NCI-H146 (cell line): ENCODE results near the gene HRAS.
"Not testable (repeated sequence)": the region's sequence is repeated elsewhere in the genome, so short reads cannot be mapped to it uniquely, and the experiment has no call there.

Experiments
- DNase-seq: peaks from one replicate; lab custom pipeline; 2025; lab: John Stamatoyannopoulos, UW

Gene HRAS

DNA sequence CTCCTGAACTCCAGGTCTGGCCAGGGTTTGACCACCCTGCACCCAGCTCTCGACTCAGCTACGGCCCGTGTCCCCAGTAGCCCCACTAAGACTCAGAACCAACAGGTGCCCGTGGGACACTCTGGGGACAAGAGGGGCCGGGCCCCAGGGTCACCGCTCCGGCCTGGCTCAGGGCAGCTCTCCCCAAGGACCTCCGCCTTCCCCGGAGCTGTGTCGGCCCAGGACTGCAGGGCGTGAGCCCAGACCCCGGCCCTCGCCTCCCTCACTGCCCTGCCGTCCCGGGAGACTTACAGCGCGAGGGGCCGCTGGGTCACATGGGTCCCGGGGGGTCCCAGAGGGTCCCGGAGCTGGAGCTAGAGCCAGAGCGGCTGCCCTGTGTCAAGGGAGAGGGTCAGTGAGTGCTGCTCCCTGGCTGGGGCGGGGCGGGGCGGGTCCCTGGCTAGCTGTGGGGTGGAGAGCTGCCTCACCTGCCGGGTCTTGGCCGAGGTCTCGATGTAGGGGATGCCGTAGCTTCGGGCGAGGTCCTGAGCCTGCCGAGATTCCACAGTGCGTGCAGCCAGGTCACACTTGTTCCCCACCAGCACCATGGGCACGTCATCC, 2.3 kb downstream of the HRAS start:
- no peak for DNase-seq

DNA sequence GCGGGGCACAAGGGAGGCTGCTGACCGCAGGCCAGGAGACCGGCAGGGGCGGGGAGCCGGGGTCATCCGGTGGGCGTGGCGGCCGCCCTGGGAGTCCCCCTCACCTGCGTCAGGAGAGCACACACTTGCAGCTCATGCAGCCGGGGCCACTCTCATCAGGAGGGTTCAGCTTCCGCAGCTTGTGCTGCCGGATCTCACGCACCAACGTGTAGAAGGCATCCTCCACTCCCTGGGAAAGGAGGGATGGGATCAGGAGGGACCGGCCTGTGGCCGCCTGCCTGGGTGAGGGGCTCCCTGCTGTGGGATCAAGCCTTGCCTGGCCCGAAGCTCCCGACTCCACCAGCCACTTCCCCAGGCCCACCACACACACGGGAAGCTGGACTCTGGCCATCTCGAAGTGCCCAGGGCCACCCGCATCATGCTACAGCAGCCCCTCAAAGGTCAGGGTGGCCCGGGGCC, 2.8 kb downstream of the HRAS start:
- no peak for DNase-seq

DNA sequence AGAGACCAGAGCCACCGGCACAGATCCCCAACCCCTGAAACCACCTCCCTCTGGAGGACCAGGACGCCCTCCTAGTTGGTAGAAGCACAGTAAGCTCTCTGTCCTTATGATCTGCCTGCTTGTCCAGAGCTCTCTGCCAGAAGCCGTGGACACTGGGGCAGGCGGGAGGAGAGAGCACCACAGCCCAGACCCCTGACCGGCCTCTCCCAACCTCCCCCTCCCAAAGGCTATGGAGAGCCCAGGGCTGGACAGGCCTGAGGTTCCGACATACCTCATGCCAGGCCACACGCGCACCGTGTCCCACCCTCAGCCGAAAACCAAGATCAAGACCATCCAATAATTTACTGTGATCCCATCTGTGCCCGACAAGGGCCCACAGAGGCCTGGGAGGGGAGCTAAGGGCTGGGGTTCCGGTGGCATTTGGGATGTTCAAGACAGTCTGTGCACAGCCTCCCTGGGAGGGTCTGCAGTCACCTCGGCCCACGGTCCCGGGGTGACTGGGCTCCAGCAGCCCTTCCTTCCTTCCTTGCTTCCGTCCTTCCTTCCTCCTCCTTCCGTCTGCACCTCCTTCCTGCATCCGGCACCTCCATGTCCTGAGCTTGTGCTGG, 3.4 kb downstream of the HRAS start:
- no peak for DNase-seq

DNA sequence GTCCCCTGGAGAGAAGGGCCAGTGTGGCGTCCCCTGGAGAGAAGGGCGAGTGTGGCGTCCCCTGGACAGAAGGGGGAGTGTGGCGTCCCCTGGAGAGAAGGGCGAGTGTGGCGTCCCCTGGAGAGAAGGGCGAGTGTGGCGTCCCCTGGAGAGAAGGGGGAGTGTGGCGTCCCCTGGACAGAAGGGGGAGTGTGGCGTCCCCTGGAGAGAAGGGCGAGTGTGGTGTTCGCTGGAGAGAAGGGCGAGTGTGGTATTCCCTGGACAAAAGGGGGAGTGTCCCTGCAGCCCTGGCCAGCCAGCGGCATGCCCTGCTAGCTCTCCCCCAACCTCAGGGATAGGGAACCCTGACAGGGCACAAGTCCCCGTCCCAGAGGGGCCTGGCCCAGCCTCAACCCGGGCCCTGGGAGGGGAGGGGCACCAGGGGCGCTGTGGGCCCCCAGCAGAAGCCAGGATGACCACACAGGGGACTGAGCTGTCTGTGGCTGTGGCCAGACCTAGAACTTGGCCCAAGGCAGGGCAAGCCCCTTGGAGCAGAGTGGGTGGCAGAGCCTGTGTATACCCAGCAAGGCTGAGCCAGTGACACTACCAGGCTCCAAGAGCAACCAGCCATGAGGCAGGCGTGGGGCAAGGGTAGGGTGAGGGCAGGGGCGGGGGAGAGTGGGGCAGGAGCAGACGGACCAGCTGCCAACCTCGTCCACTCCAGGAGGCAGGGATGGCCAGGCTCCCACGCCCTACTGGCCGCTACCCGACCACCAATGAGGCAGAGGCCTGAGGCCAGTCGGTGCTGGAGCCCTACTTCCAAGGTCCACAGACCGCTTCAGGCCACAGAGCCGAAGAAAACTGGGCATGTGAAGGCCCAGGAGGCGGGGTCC, 4.2 kb downstream of the HRAS start:
- DNase-seq: no peak

DNA sequence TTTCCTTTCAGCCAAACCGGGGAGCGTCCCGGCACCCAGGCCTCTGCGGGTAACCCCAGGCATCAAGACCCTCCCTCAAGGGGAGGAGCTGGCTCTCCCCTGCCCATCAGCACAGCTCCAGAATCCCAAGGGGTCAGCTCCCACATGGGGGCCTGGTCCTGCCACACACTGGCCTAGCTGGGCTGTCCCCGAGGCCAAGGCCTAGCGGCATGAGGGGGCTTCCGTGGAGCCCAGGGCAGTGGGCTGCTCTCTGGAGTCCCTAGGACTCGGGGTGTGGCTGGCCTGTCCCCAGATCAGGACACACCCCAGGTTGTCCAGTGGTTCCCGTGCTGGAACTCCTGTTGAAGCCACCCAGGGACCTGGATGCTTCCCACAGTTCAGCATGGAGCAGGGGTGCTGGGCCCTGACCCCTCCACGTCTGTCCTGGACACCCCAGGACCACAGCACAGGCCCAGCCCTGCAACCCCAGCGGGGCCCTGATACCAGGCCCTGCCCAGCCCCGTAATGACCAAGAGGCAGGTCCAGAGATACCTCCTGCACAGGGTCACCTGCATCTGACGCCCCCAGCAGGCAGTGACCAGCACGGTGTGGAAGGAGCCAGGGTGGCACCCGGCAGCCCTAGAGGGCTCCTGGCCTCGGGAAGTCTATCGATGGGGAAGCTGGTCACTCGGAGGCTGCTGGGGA, 5.5 kb downstream of the HRAS start:
- no peak for DNase-seq

DNA sequence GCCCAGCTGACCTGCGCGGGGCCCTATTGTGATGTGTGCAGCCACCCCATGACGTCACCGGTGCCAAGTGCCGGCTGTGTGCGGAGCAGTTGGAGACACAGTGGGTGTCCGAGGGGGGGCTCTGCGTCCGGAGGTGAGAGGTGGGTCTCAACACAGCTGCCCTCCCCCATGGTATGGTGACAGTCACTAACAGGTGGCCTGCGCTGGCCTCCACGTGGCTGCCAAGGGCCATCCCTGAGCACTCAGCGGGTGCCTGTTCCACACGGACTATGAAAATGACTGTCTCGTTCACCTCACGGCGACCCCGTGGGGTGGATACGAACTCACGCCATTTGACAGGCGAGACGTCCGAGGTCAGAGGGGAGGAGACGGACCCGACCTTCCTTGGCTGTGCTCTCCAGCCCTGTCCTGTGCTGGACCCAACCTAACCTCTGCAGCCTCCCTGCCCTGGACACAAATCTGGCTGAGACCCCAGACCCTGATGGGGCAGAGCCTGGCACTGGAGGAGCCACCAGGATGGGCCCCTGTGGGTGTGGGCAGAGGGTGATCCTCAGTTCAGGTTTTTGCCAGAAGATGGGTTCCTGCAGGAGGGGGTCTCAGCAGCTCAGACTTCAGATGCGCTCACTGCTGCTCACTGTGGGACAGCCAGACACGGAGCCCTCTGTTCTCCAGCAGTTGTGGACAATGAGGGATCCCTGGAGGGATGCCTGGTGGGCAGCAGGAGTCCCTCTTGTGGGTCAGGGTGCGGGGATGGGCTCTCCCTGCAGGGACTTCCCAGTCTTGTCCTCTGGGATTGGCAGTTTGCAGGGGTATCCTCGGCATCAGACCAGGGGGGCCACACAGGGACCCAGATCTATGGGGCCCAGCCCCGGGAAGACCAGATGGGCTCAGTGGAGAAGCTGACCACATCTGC, 6.3 kb downstream of the HRAS start:
- peak; percentile 82 for DNase-seq

DNA sequence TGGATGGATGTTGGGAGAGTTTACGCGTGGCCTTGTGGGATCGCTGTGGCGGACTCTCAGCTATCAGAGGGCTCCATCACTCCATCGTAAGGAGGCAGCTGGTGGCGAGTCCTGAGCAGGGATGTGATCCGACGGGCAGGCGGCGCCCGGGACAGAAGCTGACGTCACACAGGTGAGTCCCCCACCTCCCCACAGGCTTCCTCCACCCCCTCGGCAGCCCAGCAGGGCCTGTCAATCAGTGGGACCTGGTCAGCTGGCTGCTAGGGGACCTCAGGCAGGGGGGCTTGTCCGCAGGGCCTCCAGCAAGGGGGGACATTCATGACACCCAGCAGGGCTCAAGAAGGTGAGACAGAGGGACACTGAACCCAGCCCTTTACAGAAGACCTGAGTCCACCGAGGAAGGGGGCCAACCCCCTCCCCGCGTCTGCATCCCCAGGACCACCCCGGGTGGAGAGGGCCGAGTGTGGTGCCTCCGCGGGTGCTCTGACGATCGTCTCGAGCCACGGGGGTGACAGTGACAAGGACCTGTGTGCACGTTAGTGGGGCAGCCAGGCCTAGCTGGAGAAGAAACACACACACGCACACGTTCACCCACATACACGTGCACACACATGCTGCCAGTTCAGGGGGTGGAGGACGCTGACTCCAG, 7.1 kb downstream of the HRAS start:
- no peak for DNase-seq

DNA sequence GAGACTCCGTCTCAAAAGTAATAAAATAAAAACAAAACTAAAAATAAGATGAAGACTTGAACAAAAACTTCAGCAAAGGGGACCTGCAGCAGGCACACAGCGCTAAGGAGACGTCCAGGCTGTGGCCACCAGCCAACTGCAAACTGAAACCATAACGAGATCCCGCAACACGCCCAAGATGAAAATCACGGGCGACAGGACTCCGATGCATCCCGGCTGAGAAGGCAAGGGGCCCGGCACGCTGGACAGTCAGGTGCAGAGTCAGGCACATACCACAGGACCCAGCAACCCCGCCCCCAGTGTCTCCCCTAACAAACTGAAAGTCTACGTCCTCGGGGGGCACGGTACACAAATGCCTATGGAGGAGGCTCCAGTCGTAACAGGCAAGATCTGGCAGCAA, 9.2 kb downstream of the HRAS start:
- no peak for DNase-seq

DNA sequence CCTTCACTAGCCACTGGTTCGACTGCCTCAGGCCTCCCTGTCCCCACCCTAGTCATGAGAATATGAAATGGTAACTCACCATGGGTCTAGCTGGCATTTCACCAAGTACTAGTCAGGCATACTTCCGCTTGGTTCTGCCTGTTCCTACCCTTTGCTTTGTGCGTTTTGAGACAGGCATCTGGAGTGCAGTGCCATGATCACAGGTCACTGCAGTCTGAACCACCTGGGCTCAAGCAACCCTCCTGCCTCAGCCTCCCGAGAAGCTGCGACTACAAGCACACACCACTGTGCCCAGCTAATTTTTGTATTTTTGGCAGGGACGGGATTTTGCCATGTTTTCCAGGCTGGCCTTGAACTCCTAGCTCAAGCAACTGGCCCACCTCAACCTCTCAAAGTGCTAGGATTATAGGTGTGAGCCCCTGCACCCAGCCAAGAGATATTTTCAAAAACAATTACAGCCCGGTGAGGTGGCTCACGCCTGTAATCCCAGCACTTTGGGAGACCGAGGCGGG, 14.1 kb downstream of the HRAS start:
- DNase-seq: no peak

DNA sequence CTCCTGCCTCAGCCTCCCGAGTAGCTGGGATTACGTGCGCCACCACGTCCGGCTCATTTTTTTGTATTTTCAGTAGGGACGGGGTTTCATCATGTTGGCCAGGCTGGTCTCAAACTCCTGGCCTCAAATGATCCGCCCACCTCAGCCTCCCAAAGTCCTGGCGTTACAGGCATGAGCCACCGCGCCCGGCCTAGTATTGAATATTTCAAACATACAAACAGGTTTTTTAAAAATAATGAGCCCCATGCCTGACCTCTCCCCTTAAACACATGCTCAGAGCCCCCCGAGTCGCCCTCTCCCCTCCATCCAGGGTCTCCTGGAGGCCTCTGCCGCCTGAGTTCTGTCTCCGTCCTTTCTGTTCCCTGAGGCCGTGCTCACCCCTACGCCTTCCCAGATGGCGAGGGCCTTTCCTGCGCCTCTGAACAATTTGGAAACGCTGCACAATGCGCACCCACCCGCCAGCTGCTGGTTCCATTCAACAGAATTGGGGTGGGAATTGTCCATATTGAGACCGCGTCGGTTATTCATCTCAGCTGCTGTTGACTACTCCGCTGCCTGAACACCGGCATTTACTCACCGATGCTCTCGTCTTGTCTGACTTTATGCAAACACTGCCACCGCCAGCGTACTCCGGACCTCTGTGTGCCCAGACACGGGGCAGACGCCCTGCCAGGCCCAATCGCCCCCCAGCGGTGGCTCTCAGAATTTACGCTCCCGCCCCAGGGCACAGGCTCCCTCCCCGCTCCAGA, 14.8 kb downstream of the HRAS start:
- DNase-seq: no peak

DNA sequence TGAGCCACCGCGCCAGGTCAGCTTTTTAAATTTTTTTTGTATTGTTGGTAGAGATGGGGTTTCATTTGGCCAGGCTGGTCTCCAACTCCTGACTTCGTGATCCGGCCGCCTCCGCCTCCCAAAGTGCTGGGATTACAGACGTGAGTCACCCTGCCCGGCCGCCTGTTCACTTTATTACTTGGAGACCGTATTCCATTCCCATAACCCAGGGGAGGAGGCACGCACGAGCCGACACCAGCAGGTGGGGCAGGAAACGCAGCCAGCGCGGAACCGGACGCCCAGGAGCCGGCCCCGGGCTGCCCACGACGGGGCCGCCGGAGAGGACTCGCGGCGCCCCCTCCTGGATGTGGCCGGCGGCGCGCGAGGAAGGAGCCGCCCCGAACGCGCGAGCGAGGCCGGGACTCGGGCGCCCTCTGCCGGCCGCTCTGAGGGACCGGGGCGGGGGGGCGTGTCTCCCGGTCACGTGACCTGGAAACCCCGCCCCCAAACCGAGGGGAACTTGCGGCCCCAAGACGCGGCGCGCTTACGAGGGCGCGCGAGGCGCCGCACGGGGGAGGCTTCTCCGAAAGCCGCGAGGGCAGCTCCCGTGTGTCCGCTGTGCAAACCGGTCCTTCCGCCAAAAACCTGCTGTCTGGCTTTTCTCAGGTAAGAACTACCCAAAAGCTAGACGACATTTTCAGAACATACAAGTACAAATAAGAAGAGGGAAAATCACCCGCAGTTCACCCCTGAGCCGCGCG, 16.7 kb downstream of the HRAS start:
- peak; percentile 28 for DNase-seq

DNA sequence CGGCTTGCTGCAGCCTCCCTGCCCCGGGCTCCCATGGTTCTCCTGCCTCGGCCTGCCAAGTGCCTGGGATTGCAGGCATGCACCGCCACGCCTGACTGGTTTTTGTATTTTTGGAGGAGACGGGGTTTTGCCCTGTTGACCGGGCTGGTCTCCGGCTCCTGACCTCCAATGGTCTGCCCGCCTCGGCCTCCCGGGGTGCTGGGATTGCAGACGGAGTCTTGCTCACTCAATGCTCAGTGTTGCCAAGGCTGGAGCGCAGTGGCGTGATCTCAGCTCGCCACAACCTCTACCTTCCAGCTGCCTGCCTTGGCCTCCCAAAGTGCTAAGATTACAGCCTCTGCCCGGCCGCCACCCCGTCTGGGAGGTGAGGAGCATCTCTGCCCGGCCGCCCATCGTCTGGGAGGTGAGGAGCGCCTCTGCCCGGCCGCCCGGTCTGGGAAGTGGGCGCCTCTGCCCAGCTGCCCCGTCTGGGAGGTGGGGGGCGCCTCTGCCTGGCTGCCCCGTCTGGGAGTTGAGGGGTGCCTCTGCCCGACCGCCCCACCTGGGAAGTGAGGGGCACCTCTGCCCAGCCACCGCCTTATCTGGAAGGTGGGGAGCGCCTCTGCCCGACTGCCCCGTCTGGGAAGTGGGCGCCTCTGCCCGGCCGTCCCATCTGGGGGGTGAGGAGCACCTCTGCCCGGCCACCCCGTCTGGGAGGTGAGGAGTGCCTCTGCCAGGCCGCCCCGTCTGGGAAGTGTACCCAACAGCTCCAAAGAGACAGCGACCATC, 18.3 kb downstream of the HRAS start:
- not testable (repeated sequence) for DNase-seq

DNA sequence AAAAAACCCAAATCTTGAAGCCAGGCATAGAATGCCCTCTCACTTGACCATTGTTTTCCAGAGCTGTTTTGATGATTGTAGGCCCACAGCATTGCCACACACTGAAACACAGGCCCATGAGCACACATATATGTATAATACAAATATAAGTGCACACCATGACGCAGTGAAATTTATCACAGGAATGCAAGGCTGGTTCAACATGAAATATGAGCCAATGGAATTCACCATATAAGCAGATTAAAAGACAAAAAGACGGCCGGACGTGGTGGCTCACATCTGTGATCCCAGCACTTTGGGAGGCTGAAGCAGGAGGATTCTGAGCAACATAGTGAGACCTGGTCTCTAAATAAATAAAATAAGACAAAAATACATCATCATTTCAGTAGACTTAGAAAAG, 19.0 kb downstream of the HRAS start:
- no peak for DNase-seq

DNA sequence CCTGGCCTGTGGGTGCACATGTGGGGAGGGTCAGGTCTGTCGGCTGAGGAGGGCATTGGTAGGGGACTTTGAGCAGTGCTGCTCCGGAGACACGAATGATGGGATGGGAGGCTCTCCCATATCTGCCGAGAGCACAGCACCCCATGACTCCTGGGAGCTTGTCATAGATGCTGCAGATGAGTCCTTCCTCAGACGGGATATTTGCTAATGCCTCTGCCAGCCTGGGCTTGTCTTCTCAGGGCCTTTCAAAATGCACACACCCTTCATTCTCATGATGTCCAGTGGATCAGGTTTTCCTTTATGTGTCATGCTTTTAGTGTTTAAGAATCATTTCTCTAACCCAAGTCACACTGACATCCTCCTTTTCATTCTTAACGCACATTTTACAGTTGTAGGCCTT, 20.2 kb downstream of the HRAS start:
- DNase-seq: no peak

DNA sequence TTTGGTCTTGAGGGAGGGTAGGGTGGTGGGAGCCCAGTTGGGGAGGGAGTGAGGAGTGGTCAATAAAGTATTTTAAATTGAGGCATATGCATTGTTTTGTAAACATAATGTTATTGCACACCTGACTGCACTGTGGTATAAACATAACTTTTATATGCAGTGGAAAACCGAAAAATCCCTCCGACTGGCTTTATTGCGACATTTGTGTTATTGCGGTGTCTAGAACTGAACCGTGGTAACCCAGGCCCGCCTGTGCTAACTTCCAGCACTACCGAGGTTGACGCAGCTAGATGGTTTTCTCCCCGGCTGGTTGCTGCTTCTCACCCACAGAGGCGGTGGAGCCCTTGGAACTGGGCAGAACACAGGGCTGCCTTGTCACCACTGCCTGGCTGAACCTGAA, 20.8 kb downstream of the HRAS start:
- no peak for DNase-seq

DNA sequence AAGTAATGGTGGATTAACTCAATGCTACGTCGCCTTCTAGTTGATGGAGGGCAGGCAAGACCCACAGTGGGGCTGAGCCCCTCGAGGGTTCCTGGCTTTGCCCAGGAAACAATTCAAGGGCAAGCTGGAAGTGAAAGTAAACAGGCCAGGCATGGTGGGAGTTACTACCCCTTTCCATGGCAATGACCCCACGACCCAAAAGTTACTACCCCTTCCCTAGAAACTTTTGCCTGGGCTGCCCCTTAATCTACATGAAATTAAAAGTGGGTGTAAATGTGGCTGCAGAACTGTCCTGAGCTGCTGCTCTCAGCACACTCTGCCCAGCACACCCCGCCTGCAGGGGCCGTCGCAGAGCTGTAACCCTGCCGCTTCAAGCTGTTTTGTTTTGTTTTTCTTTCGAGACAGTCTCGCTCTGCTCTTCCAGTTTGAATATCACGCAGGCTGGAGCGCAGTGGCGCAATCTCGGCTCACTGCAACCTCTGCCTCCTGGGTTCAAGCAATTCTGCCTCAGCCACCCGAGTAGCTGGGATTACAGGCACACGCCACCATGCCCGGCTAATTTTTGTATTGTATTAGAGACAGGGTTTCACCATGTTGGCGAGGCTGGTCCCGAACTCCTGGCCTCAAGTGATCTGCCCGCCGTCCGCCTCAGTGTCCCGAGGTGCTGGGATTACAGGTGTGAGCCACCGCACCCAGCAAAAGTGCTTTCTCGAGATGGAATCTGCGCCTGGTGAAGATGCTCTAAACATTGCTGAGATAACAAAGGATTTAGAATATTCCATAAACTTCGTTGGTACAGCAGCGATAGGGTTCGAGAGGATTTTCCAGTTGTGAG, 22.4 kb downstream of the HRAS start:
- no peak for DNase-seq

DNA sequence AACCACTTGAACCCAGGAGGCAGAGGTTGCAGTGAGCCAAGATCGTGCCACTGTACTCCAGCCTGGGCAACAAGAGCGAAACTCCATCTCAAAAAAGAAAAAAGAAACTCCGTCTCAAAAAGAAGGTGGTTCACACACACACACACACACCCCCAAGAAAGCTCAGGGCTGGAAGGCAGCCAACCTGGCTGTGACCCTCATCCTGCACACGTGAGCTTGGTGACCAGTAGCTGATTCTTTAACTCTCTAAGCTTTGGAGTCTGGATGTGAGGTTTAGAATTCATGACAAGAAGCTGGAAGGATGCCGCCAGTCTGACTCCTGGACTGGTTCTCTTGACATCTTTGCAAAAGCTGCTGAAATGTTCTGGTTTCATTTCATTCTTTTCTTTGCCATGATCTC, 26.4 kb downstream of the HRAS start:
- no peak for DNase-seq
